H1 (cell line): ENCODE measurements around the gene AP1S1. TPM values are rescaled to one million over a fixed set of nuclear protein-coding genes. Genes with fewer than 3 reads are reported as not detected.

ENCODE experiments used
- ATF2 ChIP-seq: IDR thresholded peaks from 2 replicates; pipeline ENCODE4 v1.6.1; 2012; ENCODE audit warnings: low read length, inconsistent platforms
- BACH1 ChIP-seq: IDR thresholded peaks from 2 replicates; pipeline ENCODE4 v1.6.1; 2012; ENCODE audit warnings: low read length, improper control_type of control experiment
- CEBPB ChIP-seq: IDR thresholded peaks from 2 replicates; pipeline ENCODE4 v1.6.1; 2012; ENCODE audit warnings: low read depth, low read length
- CHD2 ChIP-seq: IDR thresholded peaks from 2 replicates; pipeline ENCODE4 v1.6.1; 2012; ENCODE audit warnings: low read length, improper control_type of control experiment
- JUN ChIP-seq: IDR thresholded peaks from 2 replicates; pipeline ENCODE4 v1.6.1; 2011; ENCODE audit warnings: low read depth, mild to moderate bottlenecking, improper control_type of control experiment, low read length
- KDM5A ChIP-seq: fragments of 200-600 bp; IDR thresholded peaks from 2 replicates; pipeline ENCODE4 v1.7.1; 2012; ENCODE audit warnings: mild to moderate bottlenecking, low read length, inconsistent platforms, mixed read lengths
- RBBP5 ChIP-seq: IDR thresholded peaks from 2 replicates; pipeline ENCODE4 v1.7.1; 2012; ENCODE audit warnings: low read depth, mild to moderate bottlenecking, inconsistent platforms, low read length, moderate library complexity, borderline replicate concordance
- RFX5 ChIP-seq: IDR thresholded peaks from 2 replicates; pipeline ENCODE4 v1.6.1; 2011; ENCODE audit warnings: low read depth, low read length, improper control_type of control experiment, borderline replicate concordance
- RXRA ChIP-seq: IDR thresholded peaks from 2 replicates; pipeline ENCODE4 v1.6.1; 2011; ENCODE audit warnings: low read depth, mild to moderate bottlenecking, low read length, moderate library complexity; ENCODE audit not compliant: insufficient read depth
- SP2 ChIP-seq: IDR thresholded peaks from 2 replicates; pipeline ENCODE4 v1.6.1; 2012; ENCODE audit warnings: mild to moderate bottlenecking, low read length, inconsistent platforms
- SP4 ChIP-seq: IDR thresholded peaks from 2 replicates; pipeline ENCODE4 v1.6.1; 2012; ENCODE audit warnings: low read length, inconsistent platforms
- YY1 ChIP-seq: IDR thresholded peaks from 2 replicates; pipeline ENCODE4 v1.6.1; 2011; ENCODE audit warnings: low read depth, mild to moderate bottlenecking, low read length
- ZNF274 ChIP-seq: IDR thresholded peaks from 2 replicates; pipeline ENCODE4 v1.7.0; 2012; ENCODE audit warnings: low read length, borderline replicate concordance; ENCODE audit errors: extremely low read depth
- polyA plus RNA-seq, 7 experiments: library from polyadenylated mRNA; depleted of rRNA in 3 of 7; stranded (reverse) in 5 of 7; unstranded in 2 of 7; fragments of >200 nt in 5 of 7; fragments of 200-250 nt in 2 of 7; gene quantifications; 1 replicate in 5 of 7; 2 replicates in 1 of 7; 4 replicates in 1 of 7; pipeline versions ENCODE4 v1.2.1 to v1.2.3, GENCODE V29; 2011 to 2013; ENCODE audit warnings: missing spikeins in 2 of 7, mixed read lengths in 2 of 7
- total RNA-seq: library from RNA; stranded (reverse); fragmentation: NEBNext Ultra II Directional; extraction: Animal tissue kit (Norgen Biotek cat#: 25700); gene quantifications from 2 replicates; pipeline ENCODE4 v1.2.1, GENCODE V29; 2021

AP1S1 gene
- total and polyA plus RNA-seq, 2 of the 8 experiments (the other 6 are each of a cell fraction or from before 2014, with no cell fraction given): 56.1 to 59.3 TPM

GRCh38 chr7:101168412-101169049, 14.3 kb downstream of the AP1S1 start (continued):
- no peak for TF ChIP-seq CHD2
- TF ChIP-seq BACH1: no peak
- TF ChIP-seq RXRA: no peak
- TF ChIP-seq RFX5: no peak
- TF ChIP-seq ATF2: no peak
- TF ChIP-seq CEBPB: no peak
- TF ChIP-seq KDM5A: no peak
- TF ChIP-seq SP4: no peak
- no peak for TF ChIP-seq ZNF274
- no peak for TF ChIP-seq SP2
- peak; percentile 50; the same call in 1 of the 2 replicates for TF ChIP-seq JUN
- TF ChIP-seq YY1: no peak
- TF ChIP-seq RBBP5: no peak
